IPS-15b (cell line): Measurements from ENCODE around the gene TRMT5.

Source experiments
- H3K27me3 ChIP-seq: one replicate; pipeline ENCODE4 v1.6.1; 2013; ENCODE audit warnings: low read length; ENCODE audit not compliant: control insufficient read depth, insufficient read depth
- H3K36me3 ChIP-seq: one replicate; pipeline ENCODE4 v1.6.1; 2013; ENCODE audit warnings: low read length; ENCODE audit not compliant: control insufficient read depth, insufficient read depth
- H3K4me1 ChIP-seq: one replicate; pipeline ENCODE4 v1.6.1; 2013; ENCODE audit warnings: mild to moderate bottlenecking, low read length; ENCODE audit not compliant: control insufficient read depth, insufficient read depth
- H3K4me3 ChIP-seq: one replicate; pipeline ENCODE4 v1.5.1; 2013; ENCODE audit warnings: low read depth, low read length
- H3K9ac ChIP-seq: one replicate; pipeline ENCODE4 v1.6.1; 2013; ENCODE audit warnings: low read depth, mild to moderate bottlenecking, low read length
- H3K9me3 ChIP-seq: one replicate; pipeline ENCODE4 v1.6.1; 2013; ENCODE audit warnings: mild to moderate bottlenecking, low read length; ENCODE audit not compliant: control insufficient read depth, insufficient read depth

The TRMT5 gene

DNA sequence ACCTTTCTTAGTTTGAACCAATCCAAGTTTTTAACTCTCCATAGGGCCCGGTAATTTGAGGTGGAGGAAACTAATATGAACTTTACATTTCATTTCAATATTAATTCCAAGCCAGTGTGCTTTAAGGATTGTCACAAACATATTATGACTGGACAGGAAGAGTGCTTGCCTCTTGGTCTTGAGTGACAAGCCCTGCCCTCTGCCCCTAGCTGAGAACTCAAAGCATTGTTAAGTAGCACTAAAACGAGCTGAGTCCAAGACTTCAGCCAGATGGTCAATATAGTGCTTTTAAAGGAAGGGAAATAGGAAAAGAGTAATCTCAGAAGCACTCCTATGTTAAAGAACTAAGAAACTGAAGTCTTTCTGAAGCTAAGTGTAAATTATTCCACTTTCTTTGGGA lies 17.1 kb downstream of the TRMT5 start:
- Histone ChIP-seq H3K4me3 (no peak overlapping the region), H3K27me3 (no peaks in the 10 kb centered on the region), H3K9me3 (no peaks in the 10 kb centered on the region), H3K9ac (no peak overlapping the region), H3K4me1 (no peaks in the 10 kb centered on the region), H3K36me3 (no peaks in the 10 kb centered on the region)

DNA sequence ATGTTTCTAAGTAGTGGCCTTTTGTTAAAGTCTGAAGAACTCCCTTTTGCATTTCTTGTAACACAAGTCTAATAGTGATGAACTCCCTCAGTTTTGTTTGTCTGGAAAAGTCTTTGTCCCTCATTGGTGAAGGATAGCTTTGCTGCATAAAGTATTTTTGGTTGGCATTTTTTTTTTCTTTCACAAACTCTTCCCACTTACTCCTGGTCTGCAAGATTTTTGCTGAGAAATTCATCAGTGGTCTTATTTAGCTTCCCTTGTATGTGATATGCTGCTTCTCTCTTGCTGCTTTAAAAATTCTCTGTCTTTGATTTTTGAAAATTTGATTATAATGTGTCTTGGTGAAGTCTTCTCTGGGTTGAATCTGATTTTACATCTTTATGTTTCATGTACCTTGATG lies 22.7 kb downstream of the TRMT5 start:
- H3K4me3 ChIP-seq = no peak overlapping the region
- H3K9ac ChIP-seq = no peak overlapping the region
- H3K4me1 ChIP-seq = no peaks in the 10 kb centered on the region
- H3K9me3 ChIP-seq = peaks cover 4% of the 10 kb centered on the region
- H3K27me3 ChIP-seq = no peaks in the 10 kb centered on the region
- no peaks in the 10 kb centered on the region for H3K36me3 ChIP-seq

DNA sequence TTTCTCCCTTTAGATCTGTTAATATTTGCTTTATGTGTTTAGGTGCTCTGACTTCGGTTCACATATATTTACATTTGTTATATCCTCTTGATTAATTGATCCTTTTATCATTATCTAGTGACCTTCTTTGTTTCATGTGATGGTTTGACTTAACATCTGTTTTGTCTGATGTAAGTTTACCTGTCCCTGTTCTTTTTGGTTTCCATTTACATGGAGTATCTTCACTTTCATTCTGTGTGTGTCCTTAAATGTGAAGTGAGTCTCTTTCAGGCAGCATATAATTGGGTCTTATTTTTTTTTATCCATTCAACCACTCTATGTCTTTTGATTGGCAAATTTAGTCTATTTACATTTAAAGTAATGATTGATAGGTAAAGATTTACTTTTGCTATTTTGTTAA lies 24.2 kb downstream of the TRMT5 start:
- Histone ChIP-seq H3K36me3 (no peaks in the 10 kb centered on the region), H3K4me1 (no peaks in the 10 kb centered on the region), H3K4me3 (no peak overlapping the region), H3K27me3 (no peaks in the 10 kb centered on the region), H3K9ac (no peak overlapping the region), H3K9me3 (peaks cover 4% of the 10 kb centered on the region)

DNA sequence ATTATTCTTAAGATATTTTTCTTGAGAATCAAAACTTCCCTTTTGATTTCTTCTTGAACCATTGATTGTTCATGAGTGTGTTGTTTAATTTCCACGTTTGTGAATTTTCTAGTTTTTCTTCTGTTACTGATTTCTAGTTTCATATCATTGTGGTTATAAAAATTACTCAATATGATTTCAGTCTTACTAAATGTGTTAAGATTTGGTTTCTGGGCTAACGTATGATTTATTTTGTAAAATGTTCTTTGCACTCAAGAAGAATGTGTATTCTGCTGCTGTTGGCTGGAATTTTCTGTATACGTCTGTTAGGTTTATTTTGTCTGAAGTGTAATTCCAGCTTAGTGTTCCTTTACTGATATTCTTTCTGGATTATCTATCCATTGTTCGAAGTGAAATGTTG lies 24.7 kb downstream of the TRMT5 start:
- Histone ChIP-seq H3K4me1 (no peaks in the 10 kb centered on the region), H3K4me3 (no peak overlapping the region), H3K36me3 (no peaks in the 10 kb centered on the region), H3K9me3 (peaks cover 4% of the 10 kb centered on the region), H3K27me3 (no peaks in the 10 kb centered on the region), H3K9ac (no peak overlapping the region)

DNA sequence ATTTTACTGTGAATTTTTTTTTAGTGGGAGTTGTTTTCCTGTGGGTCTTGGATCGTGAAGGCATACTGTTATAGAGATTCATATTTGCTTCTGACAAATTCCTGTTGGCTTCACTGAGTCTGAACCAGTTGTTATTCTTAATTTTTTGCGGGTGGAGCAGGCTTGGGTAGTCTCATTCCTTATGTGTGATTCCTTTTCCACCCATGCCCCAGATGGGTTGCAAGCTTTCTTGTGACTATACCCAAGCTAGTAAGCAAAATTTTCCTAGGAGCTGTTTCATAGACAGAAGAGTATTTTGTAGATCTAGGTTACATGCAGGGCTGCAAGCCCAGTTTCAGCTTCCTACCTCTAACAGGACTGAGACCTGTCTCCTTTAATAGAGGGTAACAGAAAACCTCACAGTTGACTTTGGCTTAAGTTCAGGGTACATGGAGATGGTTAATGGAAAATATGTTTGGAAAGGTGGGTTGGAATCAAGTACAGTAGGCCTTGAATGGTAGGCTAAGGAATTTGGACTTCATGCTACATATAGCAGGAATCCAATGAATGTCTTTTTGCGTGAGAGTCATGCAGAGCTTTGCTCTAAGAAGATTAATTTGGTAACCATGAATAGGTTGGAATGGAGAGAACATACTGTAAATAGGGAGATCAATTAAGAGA lies 29.0 kb downstream of the TRMT5 start:
- Histone ChIP-seq H3K36me3 (no peaks in the 10 kb centered on the region), H3K4me1 (no peaks in the 10 kb centered on the region), H3K9ac (no peak overlapping the region), H3K9me3 (no peaks in the 10 kb centered on the region), H3K4me3 (no peak overlapping the region), H3K27me3 (no peaks in the 10 kb centered on the region)

DNA sequence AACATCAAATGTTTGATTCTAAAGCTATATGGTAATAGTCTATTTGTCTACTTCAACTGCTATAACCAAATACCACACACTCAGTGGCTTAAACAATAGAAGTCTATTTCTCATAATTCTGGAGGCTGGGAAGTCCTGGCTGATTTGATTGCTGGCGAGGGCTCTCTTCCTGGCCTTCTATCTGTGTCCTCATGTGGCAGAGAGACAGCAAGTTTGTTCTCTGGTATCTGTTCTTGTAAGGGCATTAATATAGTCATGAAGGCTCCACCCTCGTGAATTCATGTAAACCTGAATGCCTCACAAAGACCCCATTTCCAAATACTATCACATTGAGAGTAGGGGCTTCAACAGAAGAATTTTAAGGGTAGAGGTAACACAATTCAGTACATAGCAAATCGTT lies 34.1 kb downstream of the TRMT5 start:
- Histone ChIP-seq H3K9ac (no peak overlapping the region), H3K27me3 (no peaks in the 10 kb centered on the region), H3K9me3 (no peaks in the 10 kb centered on the region), H3K4me3 (no peak overlapping the region), H3K36me3 (no peaks in the 10 kb centered on the region), H3K4me1 (no peaks in the 10 kb centered on the region)

DNA sequence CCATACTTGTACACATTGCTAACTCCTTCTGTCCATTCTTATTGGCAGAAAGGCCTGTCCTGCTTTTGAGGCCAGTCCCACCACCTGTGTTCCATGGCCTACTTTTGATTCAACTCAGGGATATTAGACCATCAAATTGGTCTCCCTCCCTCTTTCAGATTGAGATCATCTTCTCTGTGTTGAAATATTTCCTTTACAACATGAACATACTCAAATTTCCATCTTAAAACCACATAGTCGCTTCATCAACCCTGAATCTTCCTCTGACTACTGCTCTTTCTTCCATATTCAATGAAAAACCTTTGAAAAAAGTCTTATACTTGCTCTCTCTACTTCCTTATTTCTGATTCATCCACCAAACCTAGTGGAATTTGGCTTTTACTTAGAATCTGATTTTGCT lies 34.9 kb downstream of the TRMT5 start:
- H3K4me1 ChIP-seq = no peaks in the 10 kb centered on the region
- no peaks in the 10 kb centered on the region for H3K36me3 ChIP-seq
- no peaks in the 10 kb centered on the region for H3K9me3 ChIP-seq
- no peaks in the 10 kb centered on the region for H3K27me3 ChIP-seq
- no peak overlapping the region for H3K4me3 ChIP-seq
- no peak overlapping the region for H3K9ac ChIP-seq

DNA sequence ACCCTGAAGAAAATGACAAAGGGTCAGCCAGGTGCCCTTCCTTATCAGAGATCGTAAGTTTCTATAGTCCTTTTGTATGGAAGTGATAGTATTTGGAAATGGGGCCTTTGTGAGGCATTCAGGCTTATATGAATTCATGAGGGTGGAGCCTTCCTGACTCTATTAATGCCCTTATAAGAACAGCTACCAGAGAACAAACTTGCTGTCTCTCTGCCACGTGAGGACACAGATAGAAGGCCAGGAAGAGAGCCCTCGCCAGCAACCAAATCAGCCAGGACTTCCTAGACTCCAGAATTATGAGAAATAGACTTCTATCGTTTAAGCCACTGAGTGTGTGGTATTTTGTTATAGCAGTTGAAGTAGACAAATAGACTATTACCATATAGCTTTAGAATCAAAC lies 36.7 kb downstream of the TRMT5 start:
- Histone ChIP-seq H3K4me1 (no peaks in the 10 kb centered on the region), H3K4me3 (no peak overlapping the region), H3K9ac (no peak overlapping the region), H3K27me3 (no peaks in the 10 kb centered on the region), H3K9me3 (no peaks in the 10 kb centered on the region), H3K36me3 (no peaks in the 10 kb centered on the region)

DNA sequence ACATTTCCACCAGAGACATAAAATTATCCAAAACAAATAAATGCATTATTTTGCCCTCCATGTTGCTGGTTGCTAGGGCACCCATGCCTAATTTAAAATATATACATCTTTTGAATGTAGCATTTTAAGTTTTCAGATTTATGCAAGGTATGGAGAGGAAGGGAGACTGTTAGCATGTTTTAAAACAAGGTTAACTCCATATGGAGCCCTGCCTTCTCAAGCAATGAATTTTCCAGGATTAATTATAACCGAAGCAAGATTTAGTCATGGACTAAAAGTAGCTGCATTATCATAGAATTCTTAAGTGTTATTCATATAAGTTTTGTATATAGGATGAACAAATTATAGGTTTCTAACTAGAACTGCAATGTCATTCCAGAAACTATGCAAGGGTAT lies 37.2 kb downstream of the TRMT5 start:
- Histone ChIP-seq H3K4me1 (no peaks in the 10 kb centered on the region), H3K4me3 (no peak overlapping the region), H3K36me3 (no peaks in the 10 kb centered on the region), H3K27me3 (no peaks in the 10 kb centered on the region), H3K9ac (no peak overlapping the region), H3K9me3 (no peaks in the 10 kb centered on the region)

DNA sequence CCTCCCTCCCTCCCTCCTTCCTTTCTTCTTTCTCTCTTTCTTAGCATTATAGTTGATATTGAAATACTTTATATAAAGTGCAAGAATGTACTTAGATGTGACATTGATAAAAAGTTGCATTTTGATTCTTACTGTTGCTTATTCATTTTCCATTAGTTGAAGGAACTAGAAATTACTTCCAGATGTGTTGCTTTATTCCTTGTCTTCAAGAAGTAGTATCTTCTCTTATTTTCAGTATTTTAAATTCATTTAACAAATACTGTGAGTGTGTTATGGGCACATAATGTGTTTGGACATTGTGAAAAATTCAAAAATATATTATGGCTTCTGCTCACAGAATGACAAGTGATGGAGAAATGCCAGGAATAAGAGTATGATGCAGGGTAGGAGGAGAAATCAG lies 45.6 kb downstream of the TRMT5 start:
- no peaks in the 10 kb centered on the region for H3K9me3 ChIP-seq
- no peaks in the 10 kb centered on the region for H3K27me3 ChIP-seq
- H3K9ac ChIP-seq = no peak overlapping the region
- H3K4me1 ChIP-seq = no peaks in the 10 kb centered on the region
- H3K36me3 ChIP-seq = no peaks in the 10 kb centered on the region
- H3K4me3 ChIP-seq = no peak overlapping the region

DNA sequence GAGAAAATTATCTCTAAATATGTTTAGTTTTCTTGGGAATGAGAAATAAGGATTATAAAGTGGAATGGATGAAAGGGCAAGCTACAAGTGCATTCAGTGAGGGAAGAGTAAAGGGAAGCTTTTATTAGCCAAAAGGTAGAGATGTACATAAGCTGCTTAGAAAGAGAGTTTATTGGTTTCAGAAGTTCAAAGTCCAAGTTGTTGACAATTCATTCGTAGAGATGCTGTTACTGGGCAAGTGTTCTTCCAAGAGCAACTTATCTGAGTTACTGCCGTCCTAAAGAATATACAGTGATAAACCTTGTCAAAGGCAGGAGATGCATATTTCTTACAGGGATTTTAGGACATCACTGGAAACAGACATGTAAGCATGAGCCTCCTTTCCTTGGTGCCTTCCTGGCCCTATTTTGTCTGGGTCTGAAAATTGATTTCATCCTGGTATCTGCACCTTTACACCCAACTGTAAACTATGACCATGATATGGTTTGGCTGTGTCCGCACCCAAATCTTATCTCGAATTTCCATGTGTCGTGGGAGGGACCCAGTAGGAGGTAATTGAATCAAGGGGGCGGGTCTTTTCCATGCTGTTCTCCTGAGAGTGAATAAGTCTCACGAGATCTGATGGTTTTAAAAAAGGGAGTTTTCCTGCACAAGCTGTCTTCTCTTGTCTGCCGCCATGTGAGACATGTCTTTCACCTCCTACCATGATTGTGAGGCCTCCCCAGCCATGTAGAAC lies 46.8 kb downstream of the TRMT5 start:
- no peaks in the 10 kb centered on the region for H3K36me3 ChIP-seq
- no peak overlapping the region for H3K9ac ChIP-seq
- H3K4me3 ChIP-seq = no peak overlapping the region
- no peaks in the 10 kb centered on the region for H3K4me1 ChIP-seq
- no peaks in the 10 kb centered on the region for H3K27me3 ChIP-seq
- no peaks in the 10 kb centered on the region for H3K9me3 ChIP-seq

DNA sequence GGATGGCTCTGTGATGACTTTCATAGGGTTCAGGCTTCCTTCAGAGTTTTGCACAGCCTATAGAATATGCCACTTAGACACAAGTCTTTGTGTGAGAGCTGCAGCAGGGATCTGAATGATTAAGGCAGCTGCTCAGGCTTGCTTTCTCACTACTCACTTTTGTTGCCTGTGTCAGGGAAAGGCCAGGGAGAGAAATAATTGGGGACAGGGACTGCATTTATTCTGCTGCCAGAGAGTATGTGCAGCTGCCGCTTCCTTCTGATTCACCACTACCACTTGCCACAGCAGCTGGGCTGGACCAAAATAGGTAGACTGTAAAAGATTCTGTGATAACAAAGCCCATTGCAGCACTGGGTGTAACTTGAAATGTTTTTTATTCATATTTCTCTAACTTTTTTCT lies 49.7 kb downstream of the TRMT5 start:
- Histone ChIP-seq H3K9ac (no peak overlapping the region), H3K4me3 (no peak overlapping the region), H3K36me3 (no peaks in the 10 kb centered on the region), H3K9me3 (no peaks in the 10 kb centered on the region), H3K4me1 (no peaks in the 10 kb centered on the region), H3K27me3 (no peaks in the 10 kb centered on the region)
